Body of pancreas (tissue), 4 donors: Measurements from ENCODE around the gene SPATA31E1. TPM values are rescaled to one million over a fixed set of nuclear protein-coding genes. Genes with fewer than 3 reads are reported as not detected.
"Not testable (repeated sequence)": the region's sequence is repeated elsewhere in the genome, so short reads cannot be mapped to it uniquely, and the experiment has no call there.

Source experiments
- ATAC-seq: fragments of 150-250 bp; one replicate; pipeline ENCODE4 v1.9.1; 2016
- DNase-seq, 4 donors: peaks; one replicate each; pipeline ENCODE4 v3.0.0-alpha.2; 2019
- H3K27ac ChIP-seq, 4 donors: fragments of 200-600 bp; sonication (generic); 1 replicate in 3 of 4; 2 replicates in 1 of 4; pipeline versions ENCODE4 v1.5.1 to v1.6.1; 2016 to 2019; ENCODE audit warnings: mild to moderate bottlenecking in 1 of 4, mixed read lengths in 1 of 4, moderate library complexity in 1 of 4
- H3K27me3 ChIP-seq, 2 donors: fragments of 200-600 bp; sonication (generic); one replicate each; pipeline ENCODE4 v1.6.0; 2016; ENCODE audit warnings: mild to moderate bottlenecking in 1 of 2
- H3K36me3 ChIP-seq, 2 donors: fragments of 200-600 bp; sonication (generic); replicated peaks in 1 of 2; 2 replicates each; pipeline ENCODE4 v1.5.1; 2016; ENCODE audit warnings: low read depth in 2 of 2; ENCODE audit not compliant: insufficient read depth in 1 of 2
- H3K4me1 ChIP-seq: fragments of 200-600 bp; sonication (generic); one replicate; pipeline ENCODE4 v1.6.0; 2016
- H3K4me3 ChIP-seq, 2 donors: fragments of 200-600 bp; sonication (generic); 1 replicate in 1 of 2; 2 replicates in 1 of 2; pipeline ENCODE4 v1.5.1; 2016 to 2019
- H3K9me3 ChIP-seq, 3 donors: fragments of 200-600 bp; sonication (generic); 1 replicate in 2 of 3; 2 replicates in 1 of 3; pipeline ENCODE4 v1.5.1; 2016
- CTCF ChIP-seq, 7 experiments: fragments of 450-650 bp in 4 of 7; fragments of 200-600 bp in 3 of 7; sonication (generic) in 3 of 7; IDR thresholded peaks; one replicate each; pipeline ENCODE4 v1.5.1; 2016 to 2019; ENCODE audit warnings: antibody characterized with exemption in 7 of 7
- POLR2A ChIP-seq, 3 donors: fragments of 450-650 bp; IDR thresholded peaks; one replicate each; pipeline ENCODE4 v1.6.1; 2016; ENCODE audit warnings: antibody characterized with exemption in 3 of 3, mild to moderate bottlenecking in 2 of 3
- WGBS, 2 donors: methylation state at CpG; one replicate each; pipeline ENCODE4 v1.1.5; 2017; 5-methylcytosine and 5-hydroxymethylcytosine counted together
- intact Hi-C: fragments of 100-400 bp; cut with DNase I; formaldehyde crosslinking; loops from one replicate; pipeline ENCODE4 v1.15.1; 2023
- total RNA-seq, 2 donors: library from RNA; depleted of rRNA; stranded (reverse); fragments of >200 nt; gene quantifications; one replicate each; pipeline ENCODE4 v1.1.0, GENCODE V29; 2016

SPATA31E1 gene
- total RNA-seq, 2 donors from 2014 or later = not detected

- Histone ChIP-seq H3K27me3 (no peaks in the 10 kb centered on the region), H3K36me3 (no peaks in the 10 kb centered on the region), H3K4me1 (no peaks in the 10 kb centered on the region), H3K4me3 (no peak overlapping the region), H3K9me3 (no peaks in the 10 kb centered on the region), H3K27ac (no peak overlapping the region)
- no peak for DNase-seq
- 69 to 79% methylated on average over 4 of the region's 4 CpGs for WGBS, 2 donors
- TF ChIP-seq CTCF (IDR thresholded peaks at IDR 0.05) = no peak
- TF ChIP-seq POLR2A (IDR thresholded peaks at IDR 0.05) = no peak
- no peak for ATAC-seq
- intact Hi-C loops = no loop called here
Measured at GRCh38 chr9:87894998-87895625, 12.4 kb downstream of the SPATA31E1 start.

GRCh38 chr9:87896891-87897290 is 14.2 kb downstream of the SPATA31E1 start:
- ATAC-seq (no peak), DNase-seq (no peak)
- Histone ChIP-seq H3K4me3 (no peak overlapping the region), H3K27ac (no peak overlapping the region), H3K27me3 (no peaks in the 10 kb centered on the region), H3K9me3 (no peaks in the 10 kb centered on the region), H3K4me1 (no peaks in the 10 kb centered on the region), H3K36me3 (no peaks in the 10 kb centered on the region)
- intact Hi-C loops = no loop called here
- TF ChIP-seq POLR2A (IDR thresholded peaks at IDR 0.05) = no peak
- no peak for TF ChIP-seq CTCF (IDR thresholded peaks at IDR 0.05)

GRCh38 chr9:87898151-87898550 is 15.5 kb downstream of the SPATA31E1 start:
- DNase-seq = no peak
- no peak for ATAC-seq
- Histone ChIP-seq H3K4me3 (no peak overlapping the region), H3K9me3 (no peaks in the 10 kb centered on the region), H3K27ac (no peak overlapping the region), H3K27me3 (no peaks in the 10 kb centered on the region), H3K4me1 (no peaks in the 10 kb centered on the region), H3K36me3 (no peaks in the 10 kb centered on the region)
- no peak for TF ChIP-seq CTCF (IDR thresholded peaks at IDR 0.05)
- no peak for TF ChIP-seq POLR2A (IDR thresholded peaks at IDR 0.05)
- intact Hi-C loops = no loop called here

- WGBS, 2 donors = 70 to 89% methylated on average over 3 to 11 of the region's 11 CpGs
- DNase-seq, intact Hi-C loops, ATAC-seq, H3K27ac ChIP-seq, H3K4me1 ChIP-seq, H3K27me3 ChIP-seq, H3K36me3 ChIP-seq, H3K9me3 ChIP-seq, H3K4me3 ChIP-seq: not testable (repeated sequence)
Measured at GRCh38 chr9:87902371-87902770, 19.7 kb downstream of the SPATA31E1 start.

GRCh38 chr9:87909310-87910041 is 26.8 kb downstream of the SPATA31E1 start:
- intact Hi-C loops = no loop called here
- Histone ChIP-seq H3K36me3 (no peaks in the 10 kb centered on the region), H3K4me3 (no peak overlapping the region), H3K27ac (no peak overlapping the region), H3K4me1 (peaks cover 8% of the 10 kb centered on the region), H3K9me3 (no peaks in the 10 kb centered on the region), H3K27me3 (no peaks in the 10 kb centered on the region)
- TF ChIP-seq CTCF (IDR thresholded peaks at IDR 0.05) = peak in 6 of 7 experiments; percentile 28 to 69 (median 62)
- TF ChIP-seq POLR2A (IDR thresholded peaks at IDR 0.05) = no peak
- WGBS, 2 donors = 53 to 65% methylated on average over 19 to 20 of the region's 20 CpGs
- ATAC-seq (peak; percentile 100), DNase-seq (peak; percentile 93 to 96 (median 95))
